Sigmoid colon (tissue), 4 donors: ENCODE data around the gene SERPINA6.

Experiments
- EP300 ChIP-seq, 4 donors: sonication (generic); formaldehyde crosslinking; IDR thresholded peaks; one replicate each; pipeline ENCODE4 v1.6.1; 2017; ENCODE audit warnings: antibody characterized with exemption in 4 of 4
- POLR2AphosphoS5 ChIP-seq, 4 donors: sonication (generic); formaldehyde crosslinking; IDR thresholded peaks; one replicate each; pipeline ENCODE4 v1.6.1; 2017; ENCODE audit warnings: antibody characterized with exemption in 4 of 4
- TF ChIP-seq, protein P1 (sequence below), 4 experiments: fragments of 450-650 bp in 3 of 4; fragments of 200-600 bp in 1 of 4; IDR thresholded peaks; one replicate each; pipeline ENCODE4 v1.5.1; 2016 to 2019; ENCODE audit warnings: antibody characterized with exemption in 4 of 4, mild to moderate bottlenecking in 3 of 4, moderate library complexity in 2 of 4

DNA sequence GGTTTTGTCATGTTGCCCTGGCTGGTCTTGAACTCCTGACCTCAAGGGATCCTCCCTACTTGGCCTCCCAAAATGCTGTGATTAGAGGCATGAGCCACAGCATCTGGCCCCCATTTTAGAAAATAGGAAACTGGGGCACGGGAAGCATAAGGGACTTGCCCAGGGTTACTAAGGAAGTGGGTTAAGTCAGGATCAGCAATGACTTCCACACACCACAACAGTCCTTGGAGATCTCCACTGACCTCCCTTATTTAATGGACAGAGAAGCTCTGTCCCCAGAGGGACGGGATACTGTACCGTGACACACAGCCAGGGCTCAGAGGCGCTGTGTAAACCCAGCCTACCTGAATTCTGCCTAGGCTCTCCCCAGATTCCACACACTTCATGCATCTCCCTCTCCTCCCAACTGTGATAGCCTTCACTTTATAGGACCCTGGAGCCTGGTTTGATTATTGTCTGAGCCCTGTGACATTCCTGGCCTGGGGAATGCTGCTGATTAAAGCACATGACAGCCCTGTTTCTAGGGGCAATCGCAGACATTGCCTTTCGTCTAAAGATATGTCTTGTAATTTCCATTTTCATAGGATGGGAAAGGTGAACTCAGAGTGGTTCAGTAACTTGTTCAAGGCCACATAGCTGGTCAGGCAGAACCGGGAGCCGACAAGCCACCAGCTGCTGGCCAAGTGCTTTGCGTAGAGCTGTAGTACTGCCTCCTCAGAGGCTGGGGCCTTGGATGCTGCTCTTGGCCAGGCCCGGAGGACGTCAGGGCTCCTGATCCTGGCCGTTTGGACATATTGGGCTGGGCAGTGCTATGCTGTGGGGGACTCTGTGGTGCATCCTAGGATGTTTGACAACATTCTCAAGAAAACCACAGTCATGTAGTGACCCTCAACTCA lies 44.5 kb upstream of the SERPINA6 start:
- TF ChIP-seq, protein P1, sequence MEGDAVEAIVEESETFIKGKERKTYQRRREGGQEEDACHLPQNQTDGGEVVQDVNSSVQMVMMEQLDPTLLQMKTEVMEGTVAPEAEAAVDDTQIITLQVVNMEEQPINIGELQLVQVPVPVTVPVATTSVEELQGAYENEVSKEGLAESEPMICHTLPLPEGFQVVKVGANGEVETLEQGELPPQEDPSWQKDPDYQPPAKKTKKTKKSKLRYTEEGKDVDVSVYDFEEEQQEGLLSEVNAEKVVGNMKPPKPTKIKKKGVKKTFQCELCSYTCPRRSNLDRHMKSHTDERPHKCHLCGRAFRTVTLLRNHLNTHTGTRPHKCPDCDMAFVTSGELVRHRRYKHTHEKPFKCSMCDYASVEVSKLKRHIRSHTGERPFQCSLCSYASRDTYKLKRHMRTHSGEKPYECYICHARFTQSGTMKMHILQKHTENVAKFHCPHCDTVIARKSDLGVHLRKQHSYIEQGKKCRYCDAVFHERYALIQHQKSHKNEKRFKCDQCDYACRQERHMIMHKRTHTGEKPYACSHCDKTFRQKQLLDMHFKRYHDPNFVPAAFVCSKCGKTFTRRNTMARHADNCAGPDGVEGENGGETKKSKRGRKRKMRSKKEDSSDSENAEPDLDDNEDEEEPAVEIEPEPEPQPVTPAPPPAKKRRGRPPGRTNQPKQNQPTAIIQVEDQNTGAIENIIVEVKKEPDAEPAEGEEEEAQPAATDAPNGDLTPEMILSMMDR (IDR thresholded peaks at IDR 0.05): no peak
- TF ChIP-seq POLR2AphosphoS5 (IDR thresholded peaks at IDR 0.05): no peak
- TF ChIP-seq EP300 (IDR thresholded peaks at IDR 0.05): no peak
